Measurements from ENCODE around the gene MYCBP. TPM values are rescaled to one million over a fixed set of nuclear protein-coding genes. Genes with fewer than 3 reads are reported as not detected.

Gene MYCBP
- total RNA-seq, 1 donor, result 5.6 TPM

DNA sequence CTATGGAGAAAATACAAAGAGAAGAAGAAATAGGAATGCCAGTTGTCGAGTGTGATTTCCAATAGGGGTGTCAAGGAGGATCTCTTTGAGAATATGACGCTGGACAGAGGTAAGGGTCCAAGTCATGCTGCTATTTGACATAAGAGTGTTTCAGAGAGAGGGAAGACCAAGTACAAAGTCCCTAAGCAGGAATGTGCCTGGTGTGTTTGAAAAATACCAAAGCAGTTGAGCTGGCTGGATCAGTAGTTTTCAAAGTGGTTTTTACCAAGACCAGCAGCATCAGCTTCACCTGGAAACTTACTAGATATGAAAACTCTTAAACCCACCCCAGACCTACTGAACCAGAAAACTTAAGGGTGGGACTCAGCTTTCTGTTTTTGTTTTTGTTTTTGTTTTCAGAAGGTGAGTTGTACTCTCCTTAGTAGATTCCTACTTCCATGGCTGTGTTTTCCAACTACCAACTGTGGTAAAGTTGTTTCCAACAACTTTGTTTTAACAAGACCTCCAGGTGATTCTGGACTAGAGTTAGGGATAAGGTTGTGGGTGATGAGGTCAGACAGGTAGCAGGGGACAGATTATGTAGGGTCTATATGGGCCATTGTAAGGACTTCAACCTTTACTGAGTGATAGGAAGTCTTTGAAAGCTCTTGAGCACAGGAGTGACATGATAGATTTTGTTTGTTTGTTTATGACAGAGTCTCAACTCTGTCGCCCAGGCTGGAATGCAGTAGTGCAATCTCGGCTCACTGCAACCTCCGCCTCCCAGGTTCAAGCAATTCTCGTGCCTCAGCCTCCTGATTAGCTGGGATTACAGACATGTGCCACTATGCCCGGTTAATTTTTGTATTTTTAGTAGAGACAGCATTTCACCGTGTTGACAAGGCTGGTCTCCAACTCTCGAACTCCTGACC lies 15.5 kb upstream of the MYCBP start:
- no peak overlapping the region for H3K4me3 ChIP-seq (ENCODE audit: low read length)
- no peaks in the 10 kb centered on the region for H3K9me3 ChIP-seq (ENCODE audit: low read depth, low read length)
- H3K27me3 ChIP-seq (ENCODE audit: insufficient read depth, low read length), result no peaks in the 10 kb centered on the region
- H3K4me1 ChIP-seq (ENCODE audit: insufficient read depth, low read length), result no peaks in the 10 kb centered on the region

DNA sequence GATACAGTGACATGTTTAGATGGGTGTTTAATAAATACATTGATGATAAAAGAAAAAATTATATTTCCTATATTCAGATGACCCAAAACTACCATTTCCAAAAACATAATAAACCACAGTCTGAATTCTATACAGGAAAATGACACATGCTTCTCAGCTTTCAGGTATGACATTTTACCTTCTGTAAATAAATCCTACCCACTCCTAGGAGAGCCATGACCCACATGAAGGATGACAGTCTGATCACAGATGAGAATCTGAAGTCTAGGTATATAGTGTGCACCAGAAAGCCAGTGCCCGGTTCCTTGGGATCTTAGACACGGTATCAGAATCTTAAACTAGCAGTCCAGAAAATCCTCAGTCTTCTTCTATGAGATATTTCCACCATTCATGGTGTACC lies 11.9 kb upstream of the MYCBP start:
- Histone ChIP-seq H3K4me1 (ENCODE audit: insufficient read depth, low read length) (no peaks in the 10 kb centered on the region), H3K4me3 (ENCODE audit: low read length) (no peak overlapping the region), H3K9me3 (ENCODE audit: low read depth, low read length) (no peaks in the 10 kb centered on the region), H3K27me3 (ENCODE audit: insufficient read depth, low read length) (no peaks in the 10 kb centered on the region)

DNA sequence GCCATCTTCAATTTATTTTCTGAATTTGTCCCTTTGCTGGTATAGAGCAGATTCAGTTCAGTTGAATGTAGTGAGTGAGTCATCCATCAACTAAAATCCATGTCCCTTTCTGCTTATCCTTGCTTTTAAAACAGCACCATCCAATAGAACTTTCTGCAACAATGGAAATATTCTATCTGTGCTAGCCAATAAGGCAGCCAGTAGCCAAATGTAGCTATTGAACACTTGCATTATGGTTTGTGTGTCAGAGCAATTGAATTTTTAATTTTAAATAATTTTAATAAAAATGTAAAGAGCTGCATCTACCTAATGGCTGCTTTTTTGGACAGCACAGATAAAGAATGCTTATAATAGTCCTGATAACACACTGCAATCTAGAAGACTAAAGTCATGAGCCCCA lies 8.3 kb upstream of the MYCBP start, which contains the start of gene GJA9:
Gene GJA9 (minus strand): TSS at position 101 of the 400 bp plus-strand sequence. CDS start 5,489 bp downstream, outside the sequence.
- Histone ChIP-seq H3K4me1 (ENCODE audit: insufficient read depth, low read length) (no peaks in the 10 kb centered on the region), H3K9me3 (ENCODE audit: low read depth, low read length) (no peaks in the 10 kb centered on the region), H3K27me3 (ENCODE audit: insufficient read depth, low read length) (no peaks in the 10 kb centered on the region), H3K4me3 (ENCODE audit: low read length) (no peak within 1 kb of the TSS)

DNA sequence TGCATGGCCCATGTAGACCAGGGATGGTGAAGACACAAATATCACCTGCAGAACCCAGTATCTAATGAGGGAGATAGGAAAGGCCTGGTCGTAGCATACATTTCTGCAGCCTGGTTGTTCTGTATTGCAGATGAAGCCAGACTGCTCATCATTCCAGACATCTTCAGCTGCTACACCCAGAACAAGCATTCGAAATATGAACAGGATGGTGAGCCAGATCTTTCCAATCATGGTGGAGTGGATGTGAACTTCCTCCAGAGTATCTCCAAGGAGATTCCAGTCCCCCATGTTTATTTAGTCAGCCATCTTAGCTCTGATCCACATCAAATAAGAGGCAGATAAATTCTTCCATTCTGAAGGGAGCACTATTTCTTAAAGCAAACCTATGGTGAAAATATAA lies 2.7 kb upstream of the MYCBP start:
- no peak overlapping the region for H3K4me3 ChIP-seq (ENCODE audit: low read length)
- peaks cover 20% of the 10 kb centered on the region for H3K4me1 ChIP-seq (ENCODE audit: insufficient read depth, low read length)
- H3K27me3 ChIP-seq (ENCODE audit: insufficient read depth, low read length), result no peaks in the 10 kb centered on the region
- no peaks in the 10 kb centered on the region for H3K9me3 ChIP-seq (ENCODE audit: low read depth, low read length)

DNA sequence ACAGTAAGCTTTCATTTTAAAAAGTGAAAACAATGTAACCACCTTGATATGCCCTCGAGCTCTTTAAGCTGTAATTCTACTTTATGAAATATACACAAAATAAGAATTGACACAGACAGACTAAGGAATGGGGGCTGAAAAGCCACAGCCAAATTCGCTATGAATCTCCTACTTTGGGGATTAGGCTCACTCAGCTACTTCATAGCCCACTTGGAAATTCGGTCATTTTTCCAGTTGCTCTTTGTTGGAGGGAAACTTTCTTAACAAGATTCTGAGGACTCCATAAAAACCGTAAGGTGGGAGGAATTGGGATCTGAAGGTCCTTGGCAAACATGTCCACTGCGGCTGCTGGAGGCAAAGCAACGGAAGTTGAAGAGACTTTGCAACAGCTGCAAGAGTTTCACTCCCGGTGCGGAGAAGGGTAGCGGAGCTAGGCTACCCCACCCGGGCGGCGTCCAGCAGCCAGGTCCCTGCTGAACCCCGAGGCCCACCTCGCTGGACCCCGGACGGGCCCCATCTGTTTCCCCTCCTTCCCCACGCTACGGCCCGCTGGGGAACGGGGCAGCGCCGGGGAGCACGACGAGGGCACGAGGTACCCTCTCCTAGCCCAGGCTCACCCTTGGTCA lies 634 bp downstream of the MYCBP start:
- Histone ChIP-seq H3K27me3 (ENCODE audit: insufficient read depth, low read length) (no peaks in the 10 kb centered on the region), H3K9me3 (ENCODE audit: low read depth, low read length) (no peaks in the 10 kb centered on the region), H3K4me3 (ENCODE audit: low read length) (peak overlapping the region; percentile 79), H3K4me1 (ENCODE audit: insufficient read depth, low read length) (peaks cover 26% of the 10 kb centered on the region)

DNA sequence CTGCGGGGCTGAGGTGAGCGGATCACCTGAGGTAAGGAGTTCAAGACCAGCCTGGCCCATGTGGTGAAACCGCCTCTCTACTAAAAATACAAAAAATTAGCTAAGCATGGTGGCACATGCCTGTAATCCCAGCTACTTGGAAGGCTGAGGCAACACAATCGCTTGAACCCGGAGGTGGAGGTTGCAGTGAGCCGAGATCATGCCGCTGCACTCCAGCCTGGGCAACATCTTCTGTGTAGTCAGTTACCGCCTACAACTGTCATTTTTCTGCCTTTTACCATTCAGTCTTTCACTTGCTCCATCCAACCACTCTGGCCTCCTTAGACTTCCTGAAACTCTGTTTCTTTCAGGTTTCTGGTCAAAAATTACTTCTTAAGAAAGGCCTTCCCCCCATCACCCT lies 2.2 kb downstream of the MYCBP start:
- Histone ChIP-seq H3K4me3 (ENCODE audit: low read length) (no peak overlapping the region), H3K9me3 (ENCODE audit: low read depth, low read length) (no peaks in the 10 kb centered on the region), H3K4me1 (ENCODE audit: insufficient read depth, low read length) (peaks cover 26% of the 10 kb centered on the region), H3K27me3 (ENCODE audit: insufficient read depth, low read length) (no peaks in the 10 kb centered on the region)

DNA sequence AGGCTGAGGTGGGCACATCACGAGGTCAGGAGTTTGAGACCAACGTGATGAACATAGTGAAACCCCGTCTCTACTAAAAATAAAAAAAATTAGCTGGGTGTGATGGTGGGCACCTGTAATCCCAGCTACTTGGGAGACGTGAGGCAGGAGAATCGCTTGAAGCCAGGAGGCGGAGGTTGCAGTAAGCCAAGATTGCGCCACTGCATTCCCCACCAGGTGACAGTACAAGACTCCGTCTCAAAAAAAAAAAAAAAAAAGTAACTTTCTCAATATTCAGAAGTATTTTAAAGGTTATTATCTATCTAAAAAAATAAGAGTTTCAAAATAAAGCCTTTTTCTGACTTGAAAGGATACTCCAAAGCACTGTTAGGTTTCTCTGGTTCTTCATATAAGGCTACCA lies 5.9 kb downstream of the MYCBP start:
- Histone ChIP-seq H3K9me3 (ENCODE audit: low read depth, low read length) (no peaks in the 10 kb centered on the region), H3K4me1 (ENCODE audit: insufficient read depth, low read length) (peaks cover 14% of the 10 kb centered on the region), H3K4me3 (ENCODE audit: low read length) (no peak overlapping the region), H3K27me3 (ENCODE audit: insufficient read depth, low read length) (no peaks in the 10 kb centered on the region)

DNA sequence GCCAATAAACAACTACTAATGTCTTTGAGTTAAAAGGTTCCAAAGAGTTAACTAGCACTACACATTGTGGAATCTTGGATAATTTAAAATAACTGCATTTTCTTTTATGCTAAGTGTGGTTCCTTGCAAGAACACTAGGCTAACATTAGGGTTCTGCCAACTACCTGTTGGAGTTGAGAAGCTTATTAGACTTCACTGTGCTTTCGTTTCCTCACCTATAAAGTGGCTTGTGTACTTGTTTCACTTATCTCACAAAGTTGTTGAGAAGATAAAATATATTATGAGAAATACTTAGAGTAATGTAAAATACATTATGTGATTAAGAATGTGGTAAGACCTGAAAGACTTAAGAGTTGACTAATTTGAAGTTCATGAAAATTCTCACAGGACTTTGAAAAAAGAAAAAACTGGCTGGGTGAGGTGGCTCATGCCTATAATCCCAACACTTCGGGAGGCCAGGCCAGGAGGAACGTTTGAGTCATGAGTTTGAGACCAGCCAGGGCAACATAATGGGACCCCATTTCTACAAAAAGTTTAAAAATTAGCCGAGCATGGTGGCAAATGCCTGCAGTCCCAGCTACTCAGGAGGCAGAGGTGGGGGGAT lies 7.9 kb downstream of the MYCBP start:
- Histone ChIP-seq H3K9me3 (ENCODE audit: low read depth, low read length) (no peaks in the 10 kb centered on the region), H3K4me3 (ENCODE audit: low read length) (no peak overlapping the region), H3K27me3 (ENCODE audit: insufficient read depth, low read length) (no peaks in the 10 kb centered on the region), H3K4me1 (ENCODE audit: insufficient read depth, low read length) (peaks cover 21% of the 10 kb centered on the region)

DNA sequence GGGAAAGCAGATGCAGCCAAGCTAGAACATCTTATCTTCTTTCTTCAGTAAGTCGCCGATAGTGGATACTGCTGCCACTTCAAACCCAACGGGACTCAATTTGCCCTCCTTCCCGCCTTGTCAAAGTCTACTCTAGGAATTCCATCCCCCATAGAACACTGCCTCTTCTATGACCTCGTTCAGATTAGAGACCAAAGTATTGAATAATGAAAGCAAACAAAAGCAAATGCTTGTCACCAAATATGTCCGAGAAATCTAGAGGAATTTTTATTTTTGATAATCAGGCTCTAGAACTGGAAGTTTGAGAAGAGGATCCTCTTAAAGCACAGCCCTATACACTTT lies 12.7 kb downstream of the MYCBP start:
- Histone ChIP-seq H3K27me3 (ENCODE audit: insufficient read depth, low read length) (no peaks in the 10 kb centered on the region), H3K9me3 (ENCODE audit: low read depth, low read length) (no peaks in the 10 kb centered on the region), H3K4me3 (ENCODE audit: low read length) (peak overlapping the region; percentile 61), H3K4me1 (ENCODE audit: insufficient read depth, low read length) (peaks cover 37% of the 10 kb centered on the region)

DNA sequence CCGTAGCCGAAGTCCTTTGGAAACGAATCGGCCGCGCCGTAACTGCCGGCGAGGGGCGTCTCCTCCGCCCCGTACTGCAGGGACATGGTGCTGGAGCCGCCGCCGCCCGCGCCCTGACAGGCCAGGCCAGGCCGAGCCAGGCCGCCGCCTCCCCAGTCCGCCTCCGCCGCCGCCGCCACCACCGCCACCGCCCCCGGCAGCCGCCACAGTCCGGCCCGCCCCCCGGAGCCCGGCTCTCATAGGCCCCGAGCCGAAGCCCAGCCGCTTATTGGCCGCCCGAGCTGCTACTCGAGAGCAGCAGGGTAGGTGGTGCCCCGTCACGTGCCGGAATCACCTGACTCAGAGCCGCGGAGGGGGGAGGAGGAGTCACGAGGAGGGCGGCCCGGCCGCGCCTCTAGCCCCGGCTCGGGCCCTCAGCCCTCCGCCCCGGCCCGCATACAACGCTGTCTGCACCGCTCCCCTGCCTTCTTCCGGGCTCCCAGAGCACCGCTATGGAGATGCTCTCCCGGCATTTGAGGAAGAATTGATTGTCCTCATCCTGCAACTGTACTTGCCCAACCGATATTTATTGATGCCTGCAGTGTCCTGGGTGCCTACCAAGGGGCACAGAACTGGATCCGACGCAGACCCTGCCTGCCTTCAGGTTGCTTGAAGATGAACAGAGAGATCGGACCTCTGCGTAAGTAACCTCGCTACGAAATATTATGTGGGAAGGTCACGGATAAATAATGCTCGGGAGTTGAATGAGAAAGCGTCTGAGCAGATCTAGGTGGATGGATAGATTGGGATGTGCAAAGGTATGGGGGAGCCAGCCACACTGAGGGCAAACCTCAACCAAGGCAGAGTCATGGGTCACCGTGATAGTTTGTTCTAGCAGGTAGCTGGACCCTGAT lies 13.3 kb downstream of the MYCBP start, which contains the start of gene RRAGC:
Gene RRAGC (minus strand): TSS at position 212 of the 893 bp plus-strand sequence. CDS start 126 bp downstream, at position 86.
- Histone ChIP-seq H3K4me1 (ENCODE audit: insufficient read depth, low read length) (peaks cover 37% of the 10 kb centered on the region), H3K27me3 (ENCODE audit: insufficient read depth, low read length) (no peaks in the 10 kb centered on the region), H3K4me3 (ENCODE audit: low read length) (peak within 1 kb of the TSS; percentile 61), H3K9me3 (ENCODE audit: low read depth, low read length) (no peaks in the 10 kb centered on the region)

DNA sequence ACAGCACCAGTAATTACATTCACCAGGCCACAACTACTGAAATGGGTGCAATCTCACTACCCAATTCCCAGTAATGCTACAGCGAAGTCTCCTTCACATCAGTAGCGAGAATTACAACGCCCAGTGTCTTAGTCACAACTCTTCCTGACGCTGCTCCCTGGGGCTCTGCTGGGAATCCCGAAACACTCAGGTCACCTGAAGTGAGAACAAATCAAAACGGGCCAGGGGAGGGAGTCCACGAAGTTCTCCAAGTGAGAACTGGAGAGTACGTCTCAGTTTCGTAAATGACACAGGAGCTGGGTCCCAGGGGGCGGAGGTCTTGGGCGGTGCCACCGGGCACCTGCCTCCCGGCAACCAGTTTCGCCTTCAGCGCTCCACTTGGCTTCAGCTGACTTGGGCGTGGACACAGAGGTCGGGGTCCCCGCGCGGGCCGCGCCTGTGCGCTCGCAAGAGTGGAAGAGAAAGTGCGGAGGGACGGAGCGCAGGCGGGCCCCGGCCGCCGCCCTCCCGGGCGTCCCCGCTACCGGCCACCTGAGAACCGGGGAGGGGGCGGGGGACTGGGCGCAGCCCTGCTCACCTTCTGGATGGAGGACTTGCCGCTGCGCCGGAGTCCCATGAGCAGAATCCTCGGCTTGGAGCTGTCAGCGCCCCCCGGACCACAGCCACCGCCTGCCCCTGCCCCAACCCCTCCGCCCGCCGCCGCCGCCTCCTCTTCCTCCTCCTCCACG lies 14.2 kb downstream of the MYCBP start:
- Histone ChIP-seq H3K4me3 (ENCODE audit: low read length) (peak overlapping the region; percentile 61), H3K9me3 (ENCODE audit: low read depth, low read length) (no peaks in the 10 kb centered on the region), H3K4me1 (ENCODE audit: insufficient read depth, low read length) (peaks cover 37% of the 10 kb centered on the region), H3K27me3 (ENCODE audit: insufficient read depth, low read length) (no peaks in the 10 kb centered on the region)

DNA sequence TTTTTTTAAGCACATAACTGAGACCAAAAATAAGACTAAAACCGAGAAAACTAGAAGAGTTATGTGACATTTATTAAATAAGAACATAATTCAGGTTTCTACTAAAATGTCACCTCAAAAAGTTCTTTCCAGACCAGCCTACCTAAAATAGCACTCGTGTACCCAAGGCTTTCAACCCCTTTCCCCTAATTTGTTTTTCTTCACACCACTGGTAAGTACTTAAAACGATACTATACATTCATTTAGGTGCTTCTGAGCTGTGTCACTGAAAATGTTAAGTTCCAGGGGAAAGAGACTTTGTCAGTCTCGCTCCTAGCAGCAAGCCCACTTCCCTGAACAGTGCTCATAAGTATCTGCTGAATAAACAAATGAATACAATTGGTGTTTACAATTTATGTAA lies 20.4 kb downstream of the MYCBP start:
- peaks cover 24% of the 10 kb centered on the region for H3K4me1 ChIP-seq (ENCODE audit: insufficient read depth, low read length)
- H3K9me3 ChIP-seq (ENCODE audit: low read depth, low read length), result no peaks in the 10 kb centered on the region
- H3K4me3 ChIP-seq (ENCODE audit: low read length), result no peak overlapping the region
- H3K27me3 ChIP-seq (ENCODE audit: insufficient read depth, low read length), result no peaks in the 10 kb centered on the region

DNA sequence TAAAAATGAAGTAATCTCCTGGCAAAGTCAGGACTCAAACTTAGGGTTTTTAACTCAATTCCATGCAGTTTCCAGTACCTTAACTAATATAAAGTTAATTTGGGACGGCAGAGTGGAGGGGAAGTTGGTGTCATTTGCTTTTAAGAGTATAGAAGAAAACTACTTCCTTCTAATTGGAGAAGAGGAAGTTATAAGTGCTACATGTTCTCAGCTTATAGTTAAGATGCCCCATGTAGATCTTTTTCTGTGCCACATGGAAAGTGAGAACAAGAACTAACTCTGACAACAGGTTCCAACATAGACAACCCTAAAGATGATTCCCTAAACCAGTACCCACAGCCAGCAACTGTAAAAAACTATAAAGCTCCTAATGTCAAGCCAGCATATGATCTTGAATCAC lies 25.1 kb downstream of the MYCBP start:
- no peaks in the 10 kb centered on the region for H3K27me3 ChIP-seq (ENCODE audit: insufficient read depth, low read length)
- H3K4me1 ChIP-seq (ENCODE audit: insufficient read depth, low read length), result peaks cover 19% of the 10 kb centered on the region
- no peak overlapping the region for H3K4me3 ChIP-seq (ENCODE audit: low read length)
- no peaks in the 10 kb centered on the region for H3K9me3 ChIP-seq (ENCODE audit: low read depth, low read length)

DNA sequence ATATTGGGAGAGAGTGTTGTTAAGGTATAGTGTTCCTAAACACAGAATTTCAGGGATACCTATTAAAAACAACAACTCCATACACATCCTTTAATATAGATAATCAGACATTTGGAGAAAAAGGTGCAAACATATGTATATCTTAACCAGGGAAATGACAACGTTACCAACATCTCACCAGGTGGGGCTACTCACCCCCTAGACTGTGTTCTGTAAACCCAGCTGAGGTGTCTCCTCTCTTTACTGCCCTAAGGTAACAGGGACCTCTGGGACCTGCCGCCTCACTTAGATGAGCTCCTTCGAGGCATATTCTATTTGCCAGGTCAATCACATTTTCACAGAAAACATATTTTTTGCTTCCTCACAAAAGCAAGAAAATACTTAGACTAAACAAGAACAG lies 26.9 kb downstream of the MYCBP start:
- H3K4me1 ChIP-seq (ENCODE audit: insufficient read depth, low read length), result peaks cover 19% of the 10 kb centered on the region
- no peaks in the 10 kb centered on the region for H3K27me3 ChIP-seq (ENCODE audit: insufficient read depth, low read length)
- H3K4me3 ChIP-seq (ENCODE audit: low read length), result no peak overlapping the region
- H3K9me3 ChIP-seq (ENCODE audit: low read depth, low read length), result no peaks in the 10 kb centered on the region
